ENCODE measurements around the gene MEF2A.

Gene MEF2A

GRCh38 chr15:99707473-99708270, 141.9 kb downstream of the MEF2A start:
- no peak for FAIRE-seq

DNA sequence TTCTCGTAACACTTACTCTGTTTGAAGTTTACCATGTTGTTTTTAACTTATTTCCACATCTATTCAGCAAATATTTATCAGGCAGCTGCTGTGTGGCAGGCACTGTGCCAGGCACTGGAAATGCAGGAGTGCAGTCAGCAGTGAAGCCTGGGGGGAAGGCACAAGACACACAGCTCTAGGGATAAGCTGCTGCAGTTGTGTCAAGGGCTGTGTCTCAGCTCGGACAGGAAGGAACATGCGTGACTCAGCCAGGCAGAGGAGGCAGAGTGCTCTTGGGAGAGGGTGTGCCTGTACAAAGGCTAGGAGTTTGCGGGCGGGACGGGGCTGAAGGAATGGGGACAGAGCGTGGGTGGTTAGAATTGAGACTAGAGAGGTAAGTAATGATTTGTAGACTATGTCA, 142.8 kb downstream of the MEF2A start:
- FAIRE-seq = no peak

DNA sequence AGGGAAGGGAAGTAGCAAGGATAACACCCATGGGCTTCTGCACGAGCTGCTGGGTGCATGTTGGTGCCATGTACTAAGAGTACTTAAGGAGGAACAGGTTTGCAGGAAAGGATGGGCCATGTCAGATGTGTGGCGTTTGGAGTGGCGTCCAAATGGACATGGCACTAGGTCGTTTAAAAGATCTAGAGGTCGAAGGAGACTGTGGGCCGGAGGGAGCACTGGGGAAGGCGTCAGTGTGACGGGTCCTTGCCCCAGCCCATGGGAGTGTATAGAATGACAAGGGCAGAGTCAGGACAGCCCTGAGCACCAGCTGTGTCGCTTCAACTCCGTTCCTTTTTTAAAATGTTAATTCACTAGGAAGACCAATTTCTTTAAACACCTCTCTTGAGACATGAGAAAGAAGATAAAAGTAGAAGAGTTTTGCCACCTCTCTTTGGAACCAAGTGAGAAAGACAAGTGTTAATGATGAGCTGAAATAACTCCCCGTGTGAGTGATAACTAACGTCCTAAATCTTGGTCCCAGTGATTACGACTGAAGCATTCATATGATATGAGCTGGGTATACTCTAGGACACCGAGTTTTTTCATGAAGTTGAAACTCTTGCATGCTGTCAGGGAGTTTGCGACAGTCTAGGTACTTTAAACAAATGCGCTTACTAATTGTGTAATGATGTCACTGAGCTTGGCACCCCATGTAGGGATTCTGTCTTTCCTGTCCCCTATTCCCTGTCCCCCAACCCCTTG, 143.6 kb downstream of the MEF2A start:
- FAIRE-seq = no peak

DNA sequence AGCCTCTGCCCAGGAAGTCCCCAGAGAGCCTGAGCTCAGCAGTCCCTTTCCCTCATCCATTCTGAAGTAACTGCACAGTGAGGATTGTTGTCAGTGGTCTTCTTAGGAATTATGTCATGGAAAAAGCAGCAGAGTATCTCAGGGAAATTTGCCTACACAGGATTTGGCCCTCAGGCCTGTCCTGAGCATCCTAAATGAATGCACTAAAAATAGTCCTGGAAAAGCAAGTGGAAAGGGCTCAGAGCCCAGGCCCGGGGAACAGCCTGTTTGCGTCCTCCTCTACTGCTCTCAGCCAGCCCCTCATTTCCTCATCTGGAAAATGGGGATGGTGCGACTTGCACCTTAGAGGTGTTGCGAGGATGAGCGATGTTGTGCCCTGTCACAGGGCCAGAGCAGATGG, 145.8 kb downstream of the MEF2A start:
- FAIRE-seq = no peak

- no peak for FAIRE-seq
Measured at GRCh38 chr15:99712415-99712814, 146.6 kb downstream of the MEF2A start.

- FAIRE-seq = no peak
Measured at GRCh38 chr15:99716540-99717095, 150.8 kb downstream of the MEF2A start.

GRCh38 chr15:99717161-99718009, 151.6 kb downstream of the MEF2A start:
- no peak for FAIRE-seq

DNA sequence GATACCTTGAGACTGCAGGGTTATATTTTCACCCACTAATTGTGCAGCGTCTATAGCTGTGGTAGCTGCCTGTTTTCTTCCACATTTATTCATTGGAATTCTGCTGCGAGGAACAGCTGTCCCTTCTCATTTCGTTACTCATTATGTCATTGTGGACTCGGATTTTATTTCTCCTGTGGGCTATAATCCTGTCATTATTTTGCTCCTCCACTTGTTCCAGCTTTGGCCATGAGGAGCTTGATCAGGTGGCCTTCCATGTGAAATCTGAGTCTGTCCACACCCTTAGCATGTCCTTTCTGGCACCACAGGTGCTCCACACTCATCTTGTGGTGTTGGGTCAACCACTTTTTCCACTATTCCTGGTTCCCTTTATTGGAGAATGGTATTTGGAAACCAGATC, 152.6 kb downstream of the MEF2A start:
- FAIRE-seq = no peak

DNA sequence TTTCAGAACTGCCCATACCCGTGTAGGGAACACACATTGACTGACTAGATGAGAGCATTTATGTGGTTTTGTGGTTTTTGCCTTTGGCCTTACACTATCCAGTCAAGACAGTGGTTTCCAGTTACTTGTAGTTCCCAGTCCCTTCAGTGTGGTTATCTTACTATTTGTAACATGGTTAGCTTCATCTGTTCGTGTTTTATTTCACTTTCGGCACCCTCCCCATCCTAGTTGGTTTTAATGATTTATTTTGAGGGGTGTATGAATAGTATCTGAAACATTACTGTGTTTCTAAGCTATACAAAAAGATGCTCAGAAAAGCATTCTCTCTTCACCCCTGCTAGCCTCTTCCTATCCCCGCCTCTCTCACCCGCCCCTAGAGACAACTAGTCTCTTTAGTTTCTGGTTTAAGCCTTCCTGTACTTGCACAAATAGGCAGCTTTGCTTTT, 153.3 kb downstream of the MEF2A start:
- no peak for FAIRE-seq

DNA sequence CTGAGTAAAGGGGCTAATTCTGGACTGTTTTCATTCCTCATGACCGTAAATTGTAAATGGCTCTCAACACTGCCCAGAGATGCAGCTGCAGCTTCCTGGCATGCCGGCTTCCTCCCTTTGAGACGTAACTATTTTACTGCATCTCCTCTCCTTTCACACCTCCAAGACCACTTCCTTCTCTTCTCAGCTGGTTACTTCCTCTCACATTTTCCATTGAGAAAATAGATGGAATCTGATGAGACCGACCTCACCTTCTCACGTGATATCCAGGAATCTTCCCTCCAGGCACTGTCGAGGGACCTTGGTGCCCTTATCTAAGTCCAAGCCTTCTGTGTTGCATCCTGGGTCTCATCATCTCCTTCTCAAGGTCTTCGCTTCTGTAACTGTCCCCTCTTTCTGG, 154.7 kb downstream of the MEF2A start:
- FAIRE-seq = no peak

- no peak for FAIRE-seq
Measured at GRCh38 chr15:99721104-99721778, 155.5 kb downstream of the MEF2A start.

GRCh38 chr15:99721896-99722295, 156.1 kb downstream of the MEF2A start:
- FAIRE-seq = no peak

- no peak for FAIRE-seq
Measured at GRCh38 chr15:99722406-99722805, 156.6 kb downstream of the MEF2A start.

- FAIRE-seq = no peak
Measured at GRCh38 chr15:99726333-99726732, 160.5 kb downstream of the MEF2A start.

DNA sequence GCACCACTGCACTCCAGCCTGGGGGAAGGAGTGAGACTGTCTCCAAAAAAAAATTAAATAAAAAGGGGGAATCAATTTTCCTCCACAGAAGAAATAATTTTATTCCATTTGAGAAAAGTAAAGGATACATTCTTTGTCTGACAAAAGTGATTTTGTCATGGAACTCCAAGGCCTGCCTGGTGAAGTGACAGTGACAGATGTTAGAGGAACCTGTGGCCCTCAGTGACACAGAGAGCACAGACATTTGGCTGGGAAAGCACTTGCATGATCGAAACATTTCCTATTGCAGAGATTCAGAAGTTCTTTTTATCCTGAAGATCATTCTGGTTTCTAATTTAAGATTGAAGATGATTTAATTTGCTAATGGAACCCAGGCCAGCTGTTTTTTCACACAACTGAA, 161.5 kb downstream of the MEF2A start:
- no peak for FAIRE-seq

- FAIRE-seq = no peak
Measured at GRCh38 chr15:99727733-99728132, 161.9 kb downstream of the MEF2A start.

DNA sequence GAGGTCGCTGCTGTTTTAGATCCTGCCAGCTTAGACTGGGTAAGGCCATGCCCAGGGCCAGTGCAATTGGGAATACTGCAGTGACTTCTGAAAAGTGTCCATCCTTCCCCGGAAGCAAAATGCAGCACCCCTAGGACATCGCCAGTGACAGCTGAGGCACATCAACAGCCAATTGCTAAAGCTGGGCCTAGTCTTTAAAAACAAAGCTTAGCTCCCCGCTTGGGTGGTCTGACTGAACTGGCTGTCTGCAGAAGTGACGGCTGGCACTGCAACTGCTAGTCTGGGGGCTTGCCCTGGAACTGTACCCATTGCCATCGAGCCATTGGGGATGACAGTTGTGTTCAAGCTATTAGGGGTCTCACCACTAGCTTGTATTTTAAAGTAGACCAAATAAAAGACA, 163.1 kb downstream of the MEF2A start:
- FAIRE-seq = no peak

DNA sequence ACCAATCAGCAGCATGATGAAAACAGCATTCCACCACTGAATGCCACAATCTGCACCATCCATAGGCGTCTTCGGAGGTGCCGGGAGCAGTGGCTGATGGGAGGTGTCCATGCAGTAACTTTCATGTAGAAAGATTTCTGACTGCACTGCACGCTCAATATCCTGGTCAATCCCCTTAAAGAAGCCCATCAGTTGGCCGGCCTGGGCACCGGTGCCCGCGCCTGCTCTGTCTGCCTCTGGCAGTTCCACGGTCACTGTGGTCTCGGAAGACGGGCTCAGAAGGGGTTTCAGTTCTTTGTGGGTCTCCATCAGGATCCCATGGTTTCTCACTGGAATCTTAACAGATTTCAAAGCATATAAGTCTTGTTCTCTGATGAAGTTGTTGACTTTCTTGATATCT, 163.5 kb downstream of the MEF2A start:
- FAIRE-seq = no peak

- no peak for FAIRE-seq
Measured at GRCh38 chr15:99729920-99730319, 164.1 kb downstream of the MEF2A start.

- no peak for FAIRE-seq
Measured at GRCh38 chr15:99731336-99732123, 165.7 kb downstream of the MEF2A start.

GRCh38 chr15:99732124-99732750, 166.5 kb downstream of the MEF2A start:
- FAIRE-seq = no peak

Data from TTC549 (cell line).